Body of pancreas (tissue), 4 donors: Measurements from ENCODE around the gene EMP3. TPM values are rescaled to one million over a fixed set of nuclear protein-coding genes. Genes with fewer than 3 reads are reported as not detected.

Source experiments
- ATAC-seq: fragments of 150-250 bp; one replicate; pipeline ENCODE4 v1.9.1; 2016
- DNase-seq, 4 donors: peaks; one replicate each; pipeline ENCODE4 v3.0.0-alpha.2; 2019
- H3K27ac ChIP-seq, 4 donors: fragments of 200-600 bp; sonication (generic); 1 replicate in 3 of 4; 2 replicates in 1 of 4; pipeline versions ENCODE4 v1.5.1 to v1.6.1; 2016 to 2019; ENCODE audit warnings: mild to moderate bottlenecking in 1 of 4, mixed read lengths in 1 of 4, moderate library complexity in 1 of 4
- H3K27me3 ChIP-seq, 2 donors: fragments of 200-600 bp; sonication (generic); one replicate each; pipeline ENCODE4 v1.6.0; 2016; ENCODE audit warnings: mild to moderate bottlenecking in 1 of 2
- H3K36me3 ChIP-seq, 2 donors: fragments of 200-600 bp; sonication (generic); replicated peaks in 1 of 2; 2 replicates each; pipeline ENCODE4 v1.5.1; 2016; ENCODE audit warnings: low read depth in 2 of 2; ENCODE audit not compliant: insufficient read depth in 1 of 2
- H3K4me1 ChIP-seq: fragments of 200-600 bp; sonication (generic); one replicate; pipeline ENCODE4 v1.6.0; 2016
- H3K4me3 ChIP-seq, 2 donors: fragments of 200-600 bp; sonication (generic); 1 replicate in 1 of 2; 2 replicates in 1 of 2; pipeline ENCODE4 v1.5.1; 2016 to 2019
- H3K9me3 ChIP-seq, 3 donors: fragments of 200-600 bp; sonication (generic); 1 replicate in 2 of 3; 2 replicates in 1 of 3; pipeline ENCODE4 v1.5.1; 2016
- POLR2A ChIP-seq, 3 donors: fragments of 450-650 bp; IDR thresholded peaks; one replicate each; pipeline ENCODE4 v1.6.1; 2016; ENCODE audit warnings: antibody characterized with exemption in 3 of 3, mild to moderate bottlenecking in 2 of 3
- WGBS, 2 donors: methylation state at CpG; one replicate each; pipeline ENCODE4 v1.1.5; 2017; 5-methylcytosine and 5-hydroxymethylcytosine counted together
- intact Hi-C: fragments of 100-400 bp; cut with DNase I; formaldehyde crosslinking; loops from one replicate; pipeline ENCODE4 v1.15.1; 2023
- total RNA-seq, 2 donors: library from RNA; depleted of rRNA; stranded (reverse); fragments of >200 nt; gene quantifications; one replicate each; pipeline ENCODE4 v1.1.0, GENCODE V29; 2016
- TF ChIP-seq, protein P1 (sequence below), 7 experiments: fragments of 450-650 bp in 4 of 7; fragments of 200-600 bp in 3 of 7; sonication (generic) in 3 of 7; IDR thresholded peaks; one replicate each; pipeline ENCODE4 v1.5.1; 2016 to 2019; ENCODE audit warnings: antibody characterized with exemption in 7 of 7

The EMP3 gene
- total RNA-seq, 2 donors from 2014 or later = 2.6 to 7.0 TPM

DNA sequence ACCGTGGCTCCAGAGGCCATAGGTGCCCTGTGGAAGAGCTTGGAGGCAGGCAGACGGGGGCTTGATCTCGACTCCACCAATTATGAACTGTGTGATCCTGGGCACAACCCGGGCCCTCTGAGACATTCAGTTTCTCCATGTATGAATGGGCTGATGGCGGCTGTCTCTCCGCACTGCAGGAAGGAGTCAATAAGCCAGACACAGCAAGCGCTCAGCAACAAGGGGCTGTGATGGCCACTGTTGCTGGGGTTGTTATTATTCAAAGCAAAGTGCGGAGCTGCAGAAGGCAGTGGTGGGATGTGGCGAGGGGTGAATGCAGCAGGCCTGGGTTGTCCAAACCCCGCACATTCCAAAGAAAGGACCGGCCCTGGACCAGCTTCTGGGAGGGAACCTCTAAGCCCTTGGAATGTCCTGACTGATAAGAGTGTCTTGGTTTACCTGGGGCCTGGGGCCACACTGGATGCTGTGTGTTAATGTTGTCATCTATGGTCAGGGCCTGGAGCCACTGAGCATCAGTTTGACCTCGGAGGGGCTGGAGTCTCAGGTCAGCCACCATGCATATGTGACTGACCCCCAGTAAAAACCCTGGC, 30.1 kb downstream of the EMP3 start:
- DNase-seq (no peak), ATAC-seq (no peak)
- no peaks in the 10 kb centered on the region for H3K36me3 ChIP-seq
- 89 to 93% methylated on average over 7 to 12 of the region's 12 CpGs for WGBS, 2 donors
- no peaks in the 10 kb centered on the region for H3K27me3 ChIP-seq
- TF ChIP-seq POLR2A (IDR thresholded peaks at IDR 0.05) = no peak
- TF ChIP-seq, protein P1, sequence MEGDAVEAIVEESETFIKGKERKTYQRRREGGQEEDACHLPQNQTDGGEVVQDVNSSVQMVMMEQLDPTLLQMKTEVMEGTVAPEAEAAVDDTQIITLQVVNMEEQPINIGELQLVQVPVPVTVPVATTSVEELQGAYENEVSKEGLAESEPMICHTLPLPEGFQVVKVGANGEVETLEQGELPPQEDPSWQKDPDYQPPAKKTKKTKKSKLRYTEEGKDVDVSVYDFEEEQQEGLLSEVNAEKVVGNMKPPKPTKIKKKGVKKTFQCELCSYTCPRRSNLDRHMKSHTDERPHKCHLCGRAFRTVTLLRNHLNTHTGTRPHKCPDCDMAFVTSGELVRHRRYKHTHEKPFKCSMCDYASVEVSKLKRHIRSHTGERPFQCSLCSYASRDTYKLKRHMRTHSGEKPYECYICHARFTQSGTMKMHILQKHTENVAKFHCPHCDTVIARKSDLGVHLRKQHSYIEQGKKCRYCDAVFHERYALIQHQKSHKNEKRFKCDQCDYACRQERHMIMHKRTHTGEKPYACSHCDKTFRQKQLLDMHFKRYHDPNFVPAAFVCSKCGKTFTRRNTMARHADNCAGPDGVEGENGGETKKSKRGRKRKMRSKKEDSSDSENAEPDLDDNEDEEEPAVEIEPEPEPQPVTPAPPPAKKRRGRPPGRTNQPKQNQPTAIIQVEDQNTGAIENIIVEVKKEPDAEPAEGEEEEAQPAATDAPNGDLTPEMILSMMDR (IDR thresholded peaks at IDR 0.05) = no peak
- no peaks in the 10 kb centered on the region for H3K4me1 ChIP-seq
- intact Hi-C loops = no loop called here
- no peaks in the 10 kb centered on the region for H3K9me3 ChIP-seq
- H3K4me3 ChIP-seq = no peak overlapping the region
- H3K27ac ChIP-seq = no peak overlapping the region

DNA sequence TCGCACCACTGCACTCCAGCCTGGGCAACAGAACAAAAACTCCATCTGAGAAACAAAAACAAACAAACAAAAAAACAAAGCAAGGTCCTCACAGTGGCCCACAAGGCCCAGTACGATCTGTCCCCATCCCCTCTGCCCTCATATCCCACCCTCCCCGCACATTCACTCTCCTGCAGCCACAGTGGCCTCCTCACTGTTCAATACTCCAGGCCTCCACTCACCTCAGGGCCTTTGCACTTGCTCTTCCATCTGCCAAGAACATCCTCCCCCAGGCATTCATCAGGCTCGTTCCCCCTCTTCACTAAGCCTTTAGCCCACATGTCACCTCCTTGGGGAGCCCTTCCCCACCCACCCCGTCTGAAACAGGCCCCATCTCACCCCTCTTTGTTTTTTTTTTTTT, 33.8 kb downstream of the EMP3 start:
- no peak overlapping the region for H3K27ac ChIP-seq
- DNase-seq = no peak
- 92 to 99% methylated on average over 5 of the region's 5 CpGs for WGBS, 2 donors
- no peak overlapping the region for H3K4me3 ChIP-seq
- intact Hi-C loops = no loop called here
- no peak for ATAC-seq
- no peaks in the 10 kb centered on the region for H3K27me3 ChIP-seq
- peaks cover 6% of the 10 kb centered on the region for H3K4me1 ChIP-seq
- H3K9me3 ChIP-seq = no peaks in the 10 kb centered on the region
- H3K36me3 ChIP-seq = no peaks in the 10 kb centered on the region
- no peak for TF ChIP-seq POLR2A (IDR thresholded peaks at IDR 0.05)
- TF ChIP-seq, protein P1 (IDR thresholded peaks at IDR 0.05) = no peak

DNA sequence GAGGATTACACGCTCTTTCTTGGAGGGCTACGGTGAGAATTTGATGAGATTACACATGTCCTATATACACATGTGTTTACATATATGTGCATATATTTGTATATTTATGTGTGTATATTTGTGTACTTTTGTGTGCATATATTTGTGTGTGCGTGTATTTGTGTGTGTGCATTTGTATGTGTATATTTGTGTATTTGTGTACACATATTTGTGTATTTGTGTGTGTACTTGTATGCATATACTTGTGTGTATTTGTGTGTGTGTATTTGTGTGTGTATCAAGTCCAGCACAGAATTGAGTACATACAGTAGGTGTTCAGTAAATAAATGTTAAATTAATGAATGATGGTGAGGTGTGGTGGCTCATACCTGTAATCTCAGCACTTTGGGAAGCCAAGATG, 36.6 kb downstream of the EMP3 start:
- Histone ChIP-seq H3K36me3 (no peaks in the 10 kb centered on the region), H3K9me3 (no peaks in the 10 kb centered on the region), H3K4me1 (peaks cover 13% of the 10 kb centered on the region), H3K27ac (no peak overlapping the region), H3K4me3 (no peak overlapping the region), H3K27me3 (no peaks in the 10 kb centered on the region)
- DNase-seq = no peak
- 91 to 94% methylated on average over 3 of the region's 3 CpGs for WGBS, 2 donors
- TF ChIP-seq POLR2A (IDR thresholded peaks at IDR 0.05) = no peak
- TF ChIP-seq, protein P1 (IDR thresholded peaks at IDR 0.05) = no peak
- no peak for ATAC-seq
- intact Hi-C loops = no loop called here

DNA sequence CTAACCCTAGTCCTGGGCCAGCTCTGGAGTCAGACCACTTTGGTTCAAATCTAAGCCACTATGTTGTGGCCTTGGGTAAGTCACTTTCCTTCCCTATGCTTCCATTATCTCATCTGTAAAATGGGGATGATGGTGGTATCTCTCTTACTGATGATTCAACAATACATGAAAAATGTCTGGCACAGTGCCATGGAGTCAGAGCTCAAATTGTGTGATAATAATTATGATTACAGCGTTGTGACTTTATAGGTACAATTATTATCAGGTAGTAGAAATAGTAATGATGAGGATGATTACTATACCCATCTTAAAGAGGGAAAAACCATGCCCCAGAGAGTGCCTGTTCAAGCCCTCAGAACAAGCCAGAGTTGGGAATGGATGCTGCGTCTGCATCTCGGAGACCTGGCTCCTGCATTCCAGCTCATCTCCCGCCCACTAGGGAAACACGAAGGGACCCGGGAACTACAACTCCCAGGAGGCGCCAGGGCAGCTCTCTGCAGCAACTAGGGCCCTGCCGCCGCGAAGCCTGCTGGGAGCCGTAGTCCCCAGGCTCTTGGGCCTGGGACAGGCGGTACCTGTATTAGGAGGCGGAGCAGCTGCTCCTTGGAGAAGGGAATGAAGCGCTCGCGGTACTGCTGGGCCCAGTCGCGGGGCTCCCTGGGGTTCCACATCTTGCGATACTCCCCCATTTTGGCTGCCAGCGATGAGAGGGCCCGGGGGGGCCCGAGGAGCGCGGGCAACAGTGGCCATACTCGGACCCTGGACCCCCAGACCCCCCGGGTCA, 37.6 kb downstream of the EMP3 start:
- Histone ChIP-seq H3K27ac (peak overlapping the region; percentile 87 to 97 (median 92)), H3K36me3 (no peaks in the 10 kb centered on the region), H3K9me3 (no peaks in the 10 kb centered on the region), H3K27me3 (no peaks in the 10 kb centered on the region), H3K4me1 (peaks cover 17% of the 10 kb centered on the region), H3K4me3 (no peak overlapping the region)
- intact Hi-C loops = no loop called here
- ATAC-seq (peak; percentile 79), DNase-seq (peak; percentile 95 to 98 (median 98))
- TF ChIP-seq POLR2A (IDR thresholded peaks at IDR 0.05) = peak in 2 of 3 donors; percentile 61 to 63
- TF ChIP-seq, protein P1 (IDR thresholded peaks at IDR 0.05) = peak in 3 of 7 experiments; percentile 27 to 42 (median 36)
- 3 to 8% methylated on average over 10 to 23 of the region's 26 CpGs for WGBS, 2 donors
